Fibroblast of the aortic adventitia (primary cell): Measurements from ENCODE around the gene SUSD6. TPM values are rescaled to one million over a fixed set of nuclear protein-coding genes. Genes with fewer than 3 reads are reported as not detected.

Experiments
- DNase-seq: peaks from one replicate; pipeline ENCODE4 v3.0.0-alpha.2; 2010; ENCODE audit warnings: low read depth
- H3K4me3 ChIP-seq: 2 replicates; pipeline ENCODE4 v1.5.1; 2011; ENCODE audit warnings: low read depth, mild to moderate bottlenecking, control low read depth, low read length, moderate library complexity
- total RNA-seq: library from RNA; depleted of rRNA; stranded (reverse); fragments of >200 nt; gene quantifications from 2 replicates; pipeline ENCODE4 v1.2.3, GENCODE V29; 2012; ENCODE audit warnings: low replicate concordance
- TF ChIP-seq, protein P1 (sequence below): IDR thresholded peaks from 2 replicates; pipeline ENCODE4 v1.5.1; 2011; ENCODE audit warnings: mild to moderate bottlenecking, low read length, control low read depth, inconsistent platforms; ENCODE audit not compliant: insufficient read depth

Gene SUSD6
- total RNA-seq, 1 donor: 8.0 TPM

DNA sequence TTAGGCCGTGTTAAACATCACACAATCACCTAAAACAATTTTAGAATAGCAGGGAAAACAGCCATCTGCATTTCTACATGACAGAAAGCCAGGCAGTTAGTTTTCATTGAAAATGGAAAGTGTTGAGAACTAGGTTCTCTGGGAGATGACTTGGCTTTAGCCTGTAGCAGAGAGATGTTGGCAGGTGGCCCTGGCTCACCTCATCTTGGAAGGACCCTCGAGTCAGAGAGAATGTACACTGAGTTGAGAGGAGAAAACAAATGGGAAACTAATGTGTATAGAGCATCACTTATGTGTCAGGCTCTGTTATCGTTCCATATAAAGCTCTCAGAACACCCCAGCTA is 51.9 kb downstream of the SUSD6 start:
- TF ChIP-seq, protein P1, sequence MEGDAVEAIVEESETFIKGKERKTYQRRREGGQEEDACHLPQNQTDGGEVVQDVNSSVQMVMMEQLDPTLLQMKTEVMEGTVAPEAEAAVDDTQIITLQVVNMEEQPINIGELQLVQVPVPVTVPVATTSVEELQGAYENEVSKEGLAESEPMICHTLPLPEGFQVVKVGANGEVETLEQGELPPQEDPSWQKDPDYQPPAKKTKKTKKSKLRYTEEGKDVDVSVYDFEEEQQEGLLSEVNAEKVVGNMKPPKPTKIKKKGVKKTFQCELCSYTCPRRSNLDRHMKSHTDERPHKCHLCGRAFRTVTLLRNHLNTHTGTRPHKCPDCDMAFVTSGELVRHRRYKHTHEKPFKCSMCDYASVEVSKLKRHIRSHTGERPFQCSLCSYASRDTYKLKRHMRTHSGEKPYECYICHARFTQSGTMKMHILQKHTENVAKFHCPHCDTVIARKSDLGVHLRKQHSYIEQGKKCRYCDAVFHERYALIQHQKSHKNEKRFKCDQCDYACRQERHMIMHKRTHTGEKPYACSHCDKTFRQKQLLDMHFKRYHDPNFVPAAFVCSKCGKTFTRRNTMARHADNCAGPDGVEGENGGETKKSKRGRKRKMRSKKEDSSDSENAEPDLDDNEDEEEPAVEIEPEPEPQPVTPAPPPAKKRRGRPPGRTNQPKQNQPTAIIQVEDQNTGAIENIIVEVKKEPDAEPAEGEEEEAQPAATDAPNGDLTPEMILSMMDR: no peak
- H3K4me3 ChIP-seq: no peak overlapping the region
- peak; percentile 72 for DNase-seq

DNA sequence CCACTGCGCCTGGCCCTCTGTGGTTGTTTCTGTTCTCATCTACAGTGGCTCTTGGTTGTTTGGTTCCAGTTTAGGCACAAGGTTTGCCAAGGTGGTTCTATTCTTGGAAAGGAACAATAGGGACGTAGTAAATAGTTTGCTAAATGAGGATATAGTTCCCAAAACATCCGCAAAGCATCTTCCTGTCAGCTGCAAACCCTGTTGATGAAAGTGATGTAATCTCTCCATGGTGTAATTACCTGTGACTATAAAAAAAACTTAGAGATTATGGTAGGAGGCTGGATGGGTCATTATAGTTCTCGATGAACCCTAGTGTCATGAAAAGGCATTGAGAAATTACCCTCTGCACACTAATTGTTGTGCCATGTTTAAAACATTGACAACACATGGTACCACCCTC is 52.9 kb downstream of the SUSD6 start:
- no peak overlapping the region for H3K4me3 ChIP-seq
- TF ChIP-seq, protein P1: no peak
- no peak for DNase-seq

DNA sequence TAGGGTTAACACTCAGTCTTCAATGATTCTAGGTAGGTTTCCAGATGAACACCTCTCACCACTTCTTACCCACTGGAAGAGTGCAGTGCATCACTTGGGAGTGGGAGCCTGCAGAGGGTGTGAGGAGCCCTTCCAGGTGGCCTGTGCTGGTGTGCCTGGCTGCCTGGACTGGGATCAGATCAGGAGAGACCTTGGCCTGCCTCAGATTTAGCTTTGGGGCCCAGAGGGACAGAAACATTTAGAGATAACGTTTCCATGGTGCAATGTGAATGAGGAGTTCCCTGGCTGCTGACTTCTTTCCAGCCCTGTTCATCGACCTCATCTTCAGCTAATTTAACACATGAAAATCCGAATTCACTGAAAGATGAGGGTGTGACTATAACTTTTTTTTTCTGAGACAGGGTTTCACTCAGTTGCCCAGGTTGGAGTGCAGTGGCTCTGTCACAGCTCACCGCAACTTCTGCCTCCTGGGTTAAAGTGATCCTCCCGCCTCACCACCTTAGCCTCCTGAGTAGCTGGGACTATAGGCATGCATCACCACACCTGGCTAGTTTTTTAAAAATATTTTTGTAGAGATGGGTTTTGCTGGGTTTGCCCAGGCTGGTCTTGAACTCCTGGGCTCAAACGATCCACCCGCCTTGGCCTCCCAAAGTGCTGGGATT is 53.6 kb downstream of the SUSD6 start:
- H3K4me3 ChIP-seq: no peak overlapping the region
- TF ChIP-seq, protein P1: no peak
- peak; percentile 42 for DNase-seq

DNA sequence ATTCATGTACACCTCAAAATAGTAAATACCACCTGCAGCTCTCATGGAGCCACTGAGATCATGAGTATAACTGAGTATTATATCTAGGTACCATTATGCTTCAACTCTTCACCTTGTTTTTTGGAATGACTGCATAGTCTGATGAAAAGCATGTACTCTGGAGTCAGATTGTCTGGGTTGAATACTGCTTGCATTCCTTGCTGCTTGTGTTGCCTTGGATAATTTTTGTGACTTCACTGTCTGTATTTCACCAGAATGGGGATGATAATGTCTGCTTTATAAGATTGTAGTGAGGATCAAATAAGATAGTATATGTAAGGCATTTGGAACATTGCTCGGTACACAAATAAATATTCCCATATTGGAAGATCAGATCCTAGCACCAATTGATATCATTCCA is 54.2 kb downstream of the SUSD6 start:
- peak; percentile 60 for DNase-seq

DNA sequence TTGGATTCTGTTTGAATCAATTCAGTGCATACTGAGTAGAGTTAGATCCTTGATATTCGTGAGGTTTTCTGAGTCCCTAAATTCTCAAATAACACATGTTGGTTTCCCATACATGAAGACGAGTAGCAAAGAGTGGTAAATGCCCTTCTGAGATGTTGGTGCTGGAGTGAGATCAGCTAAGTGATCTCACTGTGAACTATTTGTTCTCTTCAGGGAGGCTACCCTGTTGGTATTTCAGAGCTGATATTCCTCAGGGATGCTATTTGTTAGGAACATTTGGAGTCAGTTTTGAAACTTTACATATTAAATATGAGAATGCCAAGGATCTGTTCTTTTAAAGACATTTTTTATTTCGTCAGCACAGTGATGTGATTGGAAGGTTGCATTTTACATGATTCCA is 54.7 kb downstream of the SUSD6 start:
- DNase-seq: peak; percentile 40
- no peak overlapping the region for H3K4me3 ChIP-seq
- TF ChIP-seq, protein P1: no peak

More for the DNA sequence above, 54.2 kb downstream of the SUSD6 start:
- H3K4me3 ChIP-seq: no peak overlapping the region
- TF ChIP-seq, protein P1: no peak

DNA sequence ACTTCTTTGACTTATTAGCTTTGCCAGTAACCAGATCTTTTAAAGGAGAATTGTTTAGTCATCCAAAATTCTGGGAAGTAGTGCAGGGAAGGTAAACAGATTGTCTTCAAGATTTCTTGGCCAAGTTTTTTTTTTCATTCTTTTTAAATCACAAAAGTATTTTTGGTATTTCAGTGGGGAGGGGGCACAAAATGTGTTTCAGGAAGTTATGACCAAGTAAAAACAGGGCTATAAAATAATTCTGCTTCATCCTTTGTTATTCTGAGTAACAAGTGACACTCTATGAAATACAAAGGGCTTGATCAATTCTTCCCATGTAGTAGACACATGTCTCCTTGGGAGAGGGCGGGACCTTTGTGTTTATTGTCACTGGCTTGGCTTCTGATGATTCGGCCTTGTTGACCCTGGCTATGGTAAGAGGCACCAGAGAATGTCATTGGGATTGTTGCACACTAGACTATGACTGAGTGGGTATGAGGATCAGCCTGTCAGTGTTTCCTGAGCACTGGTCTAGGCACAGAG is 55.4 kb downstream of the SUSD6 start:
- TF ChIP-seq, protein P1: no peak
- H3K4me3 ChIP-seq: no peak overlapping the region
- peak; percentile 83 for DNase-seq

DNA sequence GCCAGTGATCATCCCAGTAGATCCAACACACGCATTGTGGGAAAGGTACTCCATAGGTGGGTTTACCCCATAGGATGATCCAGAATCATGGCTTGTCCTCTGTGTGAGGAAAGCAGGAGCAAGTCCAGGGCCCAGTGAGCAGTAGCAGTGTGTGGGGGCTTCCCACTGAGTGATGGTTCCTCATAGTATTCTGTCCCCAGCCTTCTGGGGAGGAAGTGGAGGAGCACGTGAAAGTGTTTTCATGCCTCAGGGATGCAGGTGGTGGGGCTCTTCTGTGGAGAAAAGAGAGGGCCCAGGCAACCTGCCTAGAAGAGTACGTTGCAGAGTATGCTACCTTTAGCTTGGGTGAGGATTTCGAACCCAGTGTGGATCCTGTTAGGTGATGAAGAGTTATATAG is 56.5 kb downstream of the SUSD6 start:
- DNase-seq: no peak
- TF ChIP-seq, protein P1: no peak
- no peak overlapping the region for H3K4me3 ChIP-seq
